ENCODE data around the gene RRM2.
"Not testable (repeated sequence)": the region's sequence is repeated elsewhere in the genome, so short reads cannot be mapped to it uniquely, and the experiment has no call there.

RRM2 gene

GRCh38 chr2:10132596-10132995, 10.1 kb downstream of the RRM2 start:
- DNase-seq (ENCODE audit: low read depth in 3 of 3) = no peak

GRCh38 chr2:10132996-10133647, 10.6 kb downstream of the RRM2 start:
- no peak for DNase-seq (ENCODE audit: low read depth in 3 of 3)

DNA sequence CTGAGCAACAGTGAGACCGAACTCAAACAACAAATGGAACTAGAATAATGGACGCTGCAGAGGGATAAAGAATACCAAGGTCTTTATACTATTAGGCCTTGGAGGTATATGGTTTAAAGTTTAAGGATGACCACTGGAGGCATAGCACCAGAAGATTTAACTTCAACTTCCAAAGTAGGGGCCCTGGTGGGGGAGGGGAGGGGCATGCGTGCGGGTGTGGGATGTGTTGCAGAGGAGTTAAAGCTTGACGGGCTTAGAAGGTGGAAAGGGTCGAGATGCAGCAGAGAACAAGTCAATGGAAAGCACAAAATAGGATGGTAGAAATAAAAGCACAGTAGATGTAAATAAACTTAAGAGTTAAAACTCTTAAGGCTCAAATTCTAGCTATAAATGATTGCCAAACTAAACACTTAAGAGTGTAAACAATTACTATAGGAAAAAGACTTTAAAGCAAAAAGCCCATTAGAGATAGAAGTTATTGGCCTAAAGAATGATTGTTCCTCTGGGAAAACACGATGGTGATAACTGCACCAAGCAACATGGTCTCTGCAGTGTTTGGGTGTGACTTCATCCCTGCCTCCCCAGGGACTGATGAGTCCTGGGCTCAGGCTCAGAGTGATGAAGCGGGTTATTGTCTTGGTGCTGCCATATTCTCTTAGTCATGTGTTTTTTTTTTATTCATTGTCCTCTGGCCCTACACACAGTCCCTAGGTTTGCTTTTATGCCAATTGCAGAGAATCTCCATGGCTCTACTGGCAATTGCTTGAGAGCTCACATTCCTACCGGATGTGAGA, 13.0 kb downstream of the RRM2 start:
- no peak for DNase-seq (ENCODE audit: low read depth in 3 of 3)

DNA sequence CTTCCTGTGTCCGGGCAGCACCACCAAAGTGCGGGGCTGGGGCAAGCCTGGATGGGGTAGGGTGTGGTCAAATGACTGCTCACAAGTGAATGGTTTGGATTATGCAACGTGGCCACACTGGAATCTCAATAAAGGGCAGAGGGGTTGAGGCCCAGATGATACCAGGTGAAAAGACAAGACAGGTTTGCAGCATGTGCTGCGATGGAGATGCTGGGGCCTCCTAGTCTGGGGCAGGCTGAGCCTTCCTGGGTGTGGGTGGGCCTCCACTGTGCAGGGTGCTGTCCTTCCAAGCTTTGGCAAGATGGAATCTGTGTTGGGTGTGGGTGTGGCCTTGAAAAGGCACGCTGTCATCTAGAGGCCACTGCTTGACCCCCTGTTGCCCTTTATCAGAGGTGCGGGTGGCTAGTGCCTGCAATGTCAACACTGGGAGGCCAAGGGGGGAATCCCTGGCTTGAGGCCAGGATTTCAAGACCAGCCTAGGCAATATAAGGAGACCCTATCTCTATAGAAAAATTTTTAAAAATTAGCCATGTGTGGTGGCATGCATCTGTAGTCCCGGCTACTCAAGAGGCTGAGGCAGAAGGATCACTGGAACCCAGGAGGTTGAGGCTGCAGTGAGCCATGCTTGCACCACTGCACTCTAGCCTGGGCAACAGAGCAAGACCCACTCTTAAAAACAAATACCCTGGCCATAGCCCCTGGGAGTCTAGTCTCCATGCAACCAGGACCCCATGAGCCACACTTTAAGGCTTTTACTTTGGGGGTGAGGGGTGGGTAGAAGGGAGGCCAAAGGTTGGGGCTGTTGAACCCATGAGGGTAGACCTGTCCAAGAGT, 13.8 kb downstream of the RRM2 start:
- DNase-seq (ENCODE audit: low read depth in 3 of 3) = no peak

- no peak for DNase-seq (ENCODE audit: low read depth in 3 of 3)
Observed at GRCh38 chr2:10137053-10137843, 14.7 kb downstream of the RRM2 start.

- no peak for DNase-seq (ENCODE audit: low read depth in 3 of 3)
Observed at GRCh38 chr2:10139536-10139935, 17.0 kb downstream of the RRM2 start.

DNA sequence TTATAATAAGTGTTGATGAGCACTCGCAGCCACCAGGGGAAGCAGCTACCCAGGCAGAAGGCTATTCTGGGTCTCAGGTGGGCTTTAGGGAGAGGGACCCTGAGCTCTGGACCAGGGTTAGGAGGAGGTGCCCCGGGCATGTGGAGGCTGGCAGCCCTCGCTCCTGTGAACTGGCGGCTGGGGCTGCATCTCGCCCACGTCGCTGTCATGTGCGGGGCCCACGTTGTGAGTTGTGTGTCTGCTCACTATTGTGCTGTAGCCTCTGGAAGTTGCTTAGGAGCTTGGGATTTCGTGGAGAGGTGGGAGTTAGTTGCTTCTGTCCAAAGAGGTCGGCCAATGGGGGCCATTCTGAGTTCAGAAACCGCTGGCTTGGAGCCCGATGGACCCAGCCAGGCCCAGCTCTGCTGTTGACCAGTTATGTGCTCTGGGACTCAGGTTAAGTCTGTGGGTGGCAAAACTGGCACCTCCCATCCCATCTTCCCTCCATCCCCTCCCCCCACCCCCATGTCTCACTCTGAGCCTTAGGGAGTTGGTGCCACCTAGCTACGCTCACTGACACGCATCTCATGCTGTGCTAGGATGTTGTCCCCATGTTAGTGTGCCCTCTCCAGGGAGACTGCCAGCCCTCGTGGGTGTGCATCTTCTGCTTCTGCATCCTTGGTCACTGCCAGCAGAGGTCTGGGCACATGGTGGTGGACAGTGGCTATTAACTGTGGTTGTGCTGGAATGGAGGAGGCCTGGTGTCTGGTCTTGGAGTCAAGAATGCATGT, 18.5 kb downstream of the RRM2 start:
- DNase-seq (ENCODE audit: low read depth in 3 of 3) = no peak

GRCh38 chr2:10141736-10142639, 19.4 kb downstream of the RRM2 start:
- DNase-seq (ENCODE audit: low read depth in 3 of 3) = no peak

- DNase-seq (ENCODE audit: low read depth in 3 of 3) = no peak
Observed at GRCh38 chr2:10142640-10142965, 20.1 kb downstream of the RRM2 start.

DNA sequence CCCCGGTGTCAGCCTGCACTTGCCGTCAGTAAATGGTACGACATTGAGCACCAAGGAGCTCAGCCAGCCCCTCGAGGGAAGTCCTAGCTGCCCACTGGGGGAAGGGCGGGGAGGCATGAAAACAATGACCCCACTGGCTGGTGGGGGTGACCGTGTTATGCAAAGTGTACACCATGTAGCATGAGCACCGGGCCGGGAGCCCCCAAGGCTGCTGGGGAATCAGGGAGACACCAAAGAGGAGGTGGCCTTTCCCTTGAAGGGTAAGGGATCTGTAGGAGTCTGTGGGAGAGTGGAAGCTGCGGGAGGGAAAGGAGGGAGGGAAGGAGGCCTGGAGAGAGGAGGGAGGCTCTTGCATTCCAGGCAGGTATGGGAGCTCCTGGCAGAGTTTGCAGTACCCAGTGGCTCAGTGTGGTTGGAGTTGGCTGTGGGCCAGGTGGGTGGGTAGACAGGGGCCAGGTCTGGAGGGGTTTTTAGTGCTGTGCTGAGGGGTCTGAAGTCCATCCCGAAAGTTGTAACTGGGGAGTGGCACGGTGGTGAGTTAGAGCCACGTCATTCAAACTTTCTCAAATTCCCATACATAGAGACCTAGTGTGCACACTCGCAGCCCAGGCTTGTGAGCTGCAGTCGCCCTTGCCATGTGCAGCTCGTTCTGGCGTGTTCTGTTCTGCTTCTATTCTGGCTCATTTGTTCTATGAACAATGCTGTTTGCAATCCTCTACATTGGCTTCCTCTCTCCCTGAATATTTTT, 22.4 kb downstream of the RRM2 start:
- no peak for DNase-seq (ENCODE audit: low read depth in 3 of 3)

DNA sequence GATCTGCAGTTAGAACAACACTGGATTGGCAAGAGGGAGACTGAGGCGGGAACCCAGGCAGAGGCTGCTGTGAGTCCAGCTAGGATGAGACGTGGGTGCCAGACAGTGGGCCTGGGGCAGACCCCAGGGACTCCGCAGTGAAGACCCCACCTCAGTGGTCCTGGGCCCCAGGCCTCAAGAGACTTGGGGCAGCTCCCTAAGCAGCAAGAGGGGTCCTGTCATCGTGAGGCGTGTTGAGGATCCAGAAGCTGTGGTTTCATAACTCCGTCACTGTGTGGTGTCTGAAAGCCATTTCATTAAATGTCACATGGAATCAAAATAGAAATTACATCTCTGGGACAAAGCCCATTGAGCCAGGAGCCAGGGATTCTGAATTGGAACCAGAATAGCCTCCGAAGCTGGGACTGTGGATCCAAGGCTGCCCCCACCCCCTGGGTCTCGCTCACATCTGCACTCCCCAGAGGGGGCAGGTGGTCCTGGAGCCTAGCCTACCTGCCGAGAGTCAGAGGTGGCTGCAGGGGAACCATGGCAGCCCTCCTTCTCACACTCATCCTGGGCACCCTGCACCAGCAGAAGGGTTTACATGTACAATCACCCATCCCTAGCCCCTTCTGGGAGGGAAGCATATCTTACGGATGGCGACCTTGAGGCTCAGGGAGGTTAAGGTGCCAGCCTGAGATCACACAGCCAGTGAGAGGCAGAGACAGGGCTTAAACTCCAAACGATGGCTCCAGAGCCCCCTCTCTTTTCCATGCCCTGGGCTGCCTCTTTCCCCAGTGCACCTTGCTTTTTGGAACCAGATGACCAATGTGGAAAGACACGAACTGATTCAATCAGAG, 23.2 kb downstream of the RRM2 start:
- DNase-seq (ENCODE audit: low read depth in 3 of 3) = no peak

DNA sequence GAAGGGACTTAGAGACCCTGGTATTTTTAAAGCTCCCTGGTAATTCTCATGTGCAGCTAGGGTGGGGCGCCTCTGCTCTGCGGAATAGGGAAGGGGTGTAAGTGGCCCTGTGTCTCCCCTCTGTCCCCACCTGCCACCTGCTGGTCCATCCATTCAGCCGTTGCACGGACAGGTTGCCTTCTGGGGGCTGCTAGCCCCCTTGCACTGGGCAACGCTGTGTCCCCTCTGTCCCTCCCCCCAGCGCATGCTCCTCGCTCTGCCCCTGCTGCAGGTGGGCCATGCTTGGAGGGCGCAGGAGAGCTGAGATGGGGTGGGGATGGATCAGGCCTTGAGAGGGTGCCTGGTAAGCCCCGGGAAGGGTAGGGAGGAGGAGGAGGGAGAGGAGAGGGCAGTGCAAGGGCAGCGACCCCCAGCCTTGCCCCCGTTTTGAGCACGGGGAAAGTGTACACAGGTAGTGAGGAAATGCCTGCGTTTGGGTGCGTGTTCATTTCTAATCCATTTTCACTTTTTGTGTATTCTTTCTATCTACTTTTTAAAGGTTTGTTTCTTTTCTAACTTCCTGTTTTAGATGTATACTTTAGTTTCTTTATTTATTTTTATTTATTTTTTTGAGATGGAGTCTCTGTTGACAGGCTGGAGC, 23.9 kb downstream of the RRM2 start:
- DNase-seq (ENCODE audit: low read depth in 3 of 3) = no peak

- not testable (repeated sequence) for DNase-seq (ENCODE audit: low read depth in 3 of 3)
Observed at GRCh38 chr2:10147050-10147660, 24.6 kb downstream of the RRM2 start.

DNA sequence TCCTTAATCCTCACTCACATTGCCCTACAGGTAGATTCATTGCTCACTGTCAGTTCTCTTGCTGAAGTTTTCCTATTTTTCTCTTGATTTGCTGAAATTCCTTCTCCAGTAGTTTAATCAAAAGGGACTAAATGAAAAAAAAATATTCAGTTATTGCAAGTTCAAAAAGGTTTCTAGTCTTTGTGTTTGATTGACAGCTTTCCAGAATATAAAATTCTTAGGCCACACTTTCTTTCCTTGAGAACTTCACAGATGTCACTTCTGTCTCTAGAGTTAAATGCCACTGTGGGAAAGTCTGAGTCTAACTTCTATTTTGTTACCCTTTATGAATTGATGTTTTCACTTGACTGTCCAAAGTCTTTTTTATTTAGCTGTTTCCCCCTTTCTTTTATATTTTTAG, 25.7 kb downstream of the RRM2 start:
- no peak for DNase-seq (ENCODE audit: low read depth in 3 of 3)

DNA sequence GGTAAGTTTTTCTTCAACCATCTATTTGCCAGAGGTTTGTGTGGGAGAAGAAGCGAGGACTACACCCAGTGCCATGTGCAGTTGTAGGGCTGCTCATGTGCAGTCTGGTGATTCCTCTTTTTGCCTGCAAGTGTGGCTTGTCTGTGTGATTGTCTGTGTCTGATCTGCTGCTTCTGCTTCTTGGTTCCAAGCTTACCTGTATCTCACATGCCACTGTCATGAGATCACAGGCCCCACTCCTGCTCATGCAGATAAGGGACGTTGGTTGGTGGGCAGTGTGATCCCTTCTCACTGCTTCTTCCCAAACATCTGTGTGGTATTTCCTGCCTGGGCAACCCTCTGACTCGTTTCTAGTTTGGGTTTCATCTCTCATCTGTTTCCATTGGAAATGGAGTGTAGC, 27.1 kb downstream of the RRM2 start:
- DNase-seq (ENCODE audit: low read depth in 3 of 3) = no peak

DNA sequence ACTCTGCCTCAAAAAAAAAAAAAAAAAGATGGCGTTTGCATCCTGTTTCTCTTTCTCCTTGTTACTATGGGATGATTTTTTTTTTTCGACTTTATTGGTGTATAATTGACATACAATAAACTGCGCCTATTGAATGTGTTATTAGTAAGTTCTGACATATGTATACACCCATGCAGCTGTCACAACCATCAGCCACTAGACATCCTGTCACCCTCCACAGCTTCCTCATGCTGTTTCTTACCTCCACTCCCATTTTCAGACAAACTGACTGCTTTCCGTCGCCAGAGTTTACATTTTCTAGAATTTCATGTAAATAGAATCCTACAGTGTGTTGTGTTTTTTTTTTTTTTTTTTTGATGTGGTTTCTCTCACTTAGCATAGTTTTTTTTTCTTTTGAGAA, 27.9 kb downstream of the RRM2 start:
- no peak for DNase-seq (ENCODE audit: low read depth in 3 of 3)

DNA sequence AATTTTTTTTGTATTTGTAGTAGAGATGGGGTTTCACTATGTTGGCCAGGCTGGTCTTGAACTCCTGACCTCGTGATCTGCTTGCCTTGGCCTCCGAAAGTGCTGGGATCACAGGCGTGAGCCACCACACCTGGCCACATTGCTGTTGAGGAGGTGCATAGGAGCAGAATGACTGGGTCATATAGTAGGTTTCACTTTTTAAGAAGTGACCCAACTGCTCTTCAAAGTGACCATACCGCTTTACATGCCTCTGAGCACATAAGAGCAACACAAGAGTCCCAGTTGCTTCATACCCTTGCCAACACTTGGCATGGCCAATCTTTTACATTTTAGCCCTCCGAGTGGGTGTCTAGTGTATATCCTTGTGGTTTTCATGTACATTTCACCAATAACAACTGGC, 28.9 kb downstream of the RRM2 start:
- no peak for DNase-seq (ENCODE audit: low read depth in 3 of 3)

DNA sequence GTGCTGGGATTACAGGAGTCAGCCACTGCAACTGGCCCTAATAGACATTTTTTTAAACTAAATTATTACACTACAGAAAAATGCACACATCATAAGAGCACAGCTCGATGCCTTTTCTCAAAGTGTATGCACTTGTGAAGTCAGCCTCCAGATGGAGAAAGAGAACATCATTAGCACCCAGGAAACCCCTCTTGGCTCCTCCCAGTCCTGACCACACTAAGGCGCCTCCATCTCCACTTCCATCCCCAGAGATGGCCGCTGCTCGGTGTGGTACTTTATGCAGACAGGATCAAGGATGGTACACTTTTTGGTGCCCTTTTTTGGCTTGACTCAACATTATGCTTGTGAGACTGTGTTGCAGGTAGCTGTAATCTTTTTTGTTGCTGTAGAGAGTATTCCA, 34.8 kb downstream of the RRM2 start:
- no peak for DNase-seq (ENCODE audit: low read depth in 3 of 3)

Measured in stimulated activated CD4-positive, alpha-beta T cell treated with anti-CD3 and anti-CD28 coated beads, TNF-alpha, amount 100 ng/mL, for 48 hours (primary cell).